Smooth muscle cell (in vitro differentiated cells): ENCODE results near the gene DNAH7. TPM values are rescaled to one million over a fixed set of nuclear protein-coding genes. Genes with fewer than 3 reads are reported as not detected.

Source experiments
- DNase-seq: peaks from one replicate; lab custom pipeline; 2025; ENCODE audit not compliant: unreplicated experiment; lab: John Stamatoyannopoulos, UW
- H2AFZ ChIP-seq: fragments of 200-600 bp; sonication (generic); 2 replicates; pipeline ENCODE4 v1.6.0; 2016; ENCODE audit warnings: antibody characterized with exemption, low read depth, mild to moderate bottlenecking
- H3F3A ChIP-seq: fragments of 200-600 bp; sonication (generic); 2 replicates; pipeline ENCODE4 v1.6.0; 2017; ENCODE audit warnings: antibody characterized with exemption, low read depth
- H3K27ac ChIP-seq: fragments of 200-600 bp; sonication (generic); 2 replicates; pipeline ENCODE4 v1.5.1; 2016; ENCODE audit warnings: low read depth, mild to moderate bottlenecking
- H3K27me3 ChIP-seq: fragments of 200-600 bp; sonication (generic); 2 replicates; pipeline ENCODE4 v1.6.1; 2016; ENCODE audit warnings: low read depth, mild to moderate bottlenecking
- H3K36me3 ChIP-seq: fragments of 200-600 bp; sonication (generic); 2 replicates; pipeline ENCODE4 v1.5.1; 2016; ENCODE audit warnings: low read depth
- H3K4me1 ChIP-seq: fragments of 200-600 bp; sonication (generic); 2 replicates; pipeline ENCODE4 v1.5.1; 2016; ENCODE audit warnings: low read depth
- H3K4me2 ChIP-seq: fragments of 200-600 bp; sonication (generic); 2 replicates; pipeline ENCODE4 v1.6.0; 2016; ENCODE audit warnings: mild to moderate bottlenecking
- H3K4me3 ChIP-seq: fragments of 200-600 bp; sonication (generic); 2 replicates; pipeline ENCODE4 v1.5.1; 2016; ENCODE audit warnings: mild to moderate bottlenecking
- H3K79me2 ChIP-seq: fragments of 200-600 bp; sonication (generic); 2 replicates; pipeline ENCODE4 v1.6.0; 2016; ENCODE audit warnings: low read depth, mild to moderate bottlenecking
- H3K9ac ChIP-seq: fragments of 200-600 bp; sonication (generic); 2 replicates; pipeline ENCODE4 v1.6.0; 2016; ENCODE audit warnings: low read depth
- H3K9me3 ChIP-seq: fragments of 200-600 bp; sonication (generic); replicated peaks from 2 replicates; pipeline ENCODE4 v1.5.1; 2016; ENCODE audit warnings: low read depth
- H4K20me1 ChIP-seq: fragments of 200-600 bp; sonication (generic); 2 replicates; pipeline ENCODE4 v1.6.0; 2016; ENCODE audit warnings: low read depth
- CTCF ChIP-seq: fragments of 200-600 bp; sonication (generic); IDR thresholded peaks from 2 replicates; pipeline ENCODE4 v1.5.1; 2017; ENCODE audit warnings: borderline replicate concordance, mild to moderate bottlenecking, antibody characterized with exemption; ENCODE audit not compliant: insufficient read depth, poor library complexity, severe bottlenecking
- WGBS: methylation state at CpG from one replicate; pipeline ENCODE4 v1.1.7; 2016; ENCODE audit warnings: low lambda C conversion rate; 5-methylcytosine and 5-hydroxymethylcytosine counted together
- polyA plus RNA-seq: library from polyadenylated mRNA; unstranded; fragments of >200 nt; fragmentation: Nextera tagmentation; extraction: Ambion mirVana; gene quantifications from 2 replicates; pipeline ENCODE4 v1.2.1, GENCODE V29; 2016
- total RNA-seq: library from RNA; depleted of rRNA; stranded (reverse); fragments of >200 nt; gene quantifications from 2 replicates; pipeline ENCODE4 v1.2.3, GENCODE V29; 2014

The DNAH7 gene
- total and polyA plus RNA-seq, 2 experiments from 2014 or later, result 0.99 to 1.2 TPM

GRCh38 chr2:195993623-195994022 lies 75.0 kb downstream of the DNAH7 start:
- Histone ChIP-seq H3K79me2 (no peaks in the 10 kb centered on the region), H3K4me1 (no peaks in the 10 kb centered on the region), H2AFZ (no peak overlapping the region), H4K20me1 (no peaks in the 10 kb centered on the region), H3K36me3 (no peaks in the 10 kb centered on the region), H3K9ac (no peak overlapping the region), H3K4me3 (no peak overlapping the region), H3F3A (no peaks in the 10 kb centered on the region), H3K9me3 (no peaks in the 10 kb centered on the region), H3K27me3 (no peaks in the 10 kb centered on the region), H3K27ac (no peak overlapping the region), H3K4me2 (no peak overlapping the region)
- 92% methylated on average over 2 of the region's 2 CpGs for WGBS
- DNase-seq, result no peak
- no peak for TF ChIP-seq CTCF

- Histone ChIP-seq H3K4me3 (no peak overlapping the region), H3K9ac (no peak overlapping the region), H3K4me2 (no peak overlapping the region), H2AFZ (no peak overlapping the region), H4K20me1 (no peaks in the 10 kb centered on the region), H3K27me3 (no peaks in the 10 kb centered on the region), H3K9me3 (no peaks in the 10 kb centered on the region), H3K27ac (no peak overlapping the region), H3K79me2 (no peaks in the 10 kb centered on the region), H3K4me1 (no peaks in the 10 kb centered on the region), H3F3A (no peaks in the 10 kb centered on the region), H3K36me3 (no peaks in the 10 kb centered on the region)
- no peak for TF ChIP-seq CTCF
- no peak for DNase-seq
- WGBS, result 83% methylated on average over 3 of the region's 3 CpGs
Measured at GRCh38 chr2:195985741-195986140, 82.9 kb downstream of the DNAH7 start.

- 74% methylated on average over 2 of the region's 2 CpGs for WGBS
Measured at GRCh38 chr2:195984923-195985726, 83.5 kb downstream of the DNAH7 start.

More at GRCh38 chr2:195984923-195985726, 83.5 kb downstream of the DNAH7 start:
- no peak overlapping the region for H2AFZ ChIP-seq
- no peaks in the 10 kb centered on the region for H3F3A ChIP-seq
- H3K36me3 ChIP-seq, result no peaks in the 10 kb centered on the region
- H3K9ac ChIP-seq, result no peak overlapping the region
- no peaks in the 10 kb centered on the region for H3K9me3 ChIP-seq
- no peaks in the 10 kb centered on the region for H3K27me3 ChIP-seq
- no peak overlapping the region for H3K27ac ChIP-seq
- H3K4me1 ChIP-seq, result no peaks in the 10 kb centered on the region
- DNase-seq, result no peak
- H3K4me3 ChIP-seq, result no peak overlapping the region
- TF ChIP-seq CTCF, result no peak
- no peaks in the 10 kb centered on the region for H3K79me2 ChIP-seq
- no peak overlapping the region for H3K4me2 ChIP-seq
- H4K20me1 ChIP-seq, result no peaks in the 10 kb centered on the region
